Measurements from ENCODE around the gene ARHGAP12. TPM values are rescaled to one million over a fixed set of nuclear protein-coding genes. Genes with fewer than 3 reads are reported as not detected.

The ARHGAP12 gene
- total and polyA plus RNA-seq, 2 donors from 2014 or later = 15.0 to 30.9 TPM

- H3K27ac ChIP-seq (ENCODE audit: low read depth in 2 of 2, low read length in 2 of 2) = no peak overlapping the region
- H3K9ac ChIP-seq (ENCODE audit: low read length in 3 of 3) = no peak overlapping the region
- DNase-seq (no peak), FAIRE-seq (no peak)
- intact Hi-C loops (cut with DNase I) = no loop called here
- no peaks in the 10 kb centered on the region for H3K4me1 ChIP-seq (ENCODE audit: control insufficient read depth in 2 of 3, insufficient read depth in 2 of 3, low read depth in 1 of 3, low read length in 3 of 3)
- H3K36me3 ChIP-seq (ENCODE audit: control insufficient read depth in 2 of 3, insufficient read depth in 3 of 3, low read length in 3 of 3) = peaks cover 0 to 6% (median 0%) of the 10 kb centered on the region in 3 donors
- no peak for TF ChIP-seq CTCF (IDR thresholded peaks at IDR 0.05; ENCODE audit: borderline replicate concordance, extremely low read depth, insufficient read depth)
- H3K27me3 ChIP-seq (ENCODE audit: control insufficient read depth, insufficient read depth, low read length) = no peaks in the 10 kb centered on the region
- H3K4me3 ChIP-seq (ENCODE audit: low read length in 3 of 3) = no peak overlapping the region
- H3K9me3 ChIP-seq (ENCODE audit: control insufficient read depth in 2 of 3, insufficient read depth in 1 of 3, low read length in 3 of 3) = no peaks in the 10 kb centered on the region
Observed at GRCh38 chr10:31822616-31823318, 105.9 kb downstream of the ARHGAP12 start.

- H3K9ac ChIP-seq (ENCODE audit: low read length in 3 of 3) = no peak overlapping the region
- no peak for TF ChIP-seq CTCF (IDR thresholded peaks at IDR 0.05; ENCODE audit: borderline replicate concordance, extremely low read depth, insufficient read depth)
- no peaks in the 10 kb centered on the region for H3K4me1 ChIP-seq (ENCODE audit: control insufficient read depth in 2 of 3, insufficient read depth in 2 of 3, low read depth in 1 of 3, low read length in 3 of 3)
- FAIRE-seq = no peak
- no peaks in the 10 kb centered on the region for H3K27me3 ChIP-seq (ENCODE audit: control insufficient read depth, insufficient read depth, low read length)
- intact Hi-C loops (cut with DNase I) = no loop called here
- no peak overlapping the region for H3K4me3 ChIP-seq (ENCODE audit: low read length in 3 of 3)
- peaks cover 0 to 6% (median 0%) of the 10 kb centered on the region in 3 donors for H3K36me3 ChIP-seq (ENCODE audit: control insufficient read depth in 2 of 3, insufficient read depth in 3 of 3, low read length in 3 of 3)
- H3K27ac ChIP-seq (ENCODE audit: low read depth in 2 of 2, low read length in 2 of 2) = no peak overlapping the region
- no peak for DNase-seq
- H3K9me3 ChIP-seq (ENCODE audit: control insufficient read depth in 2 of 3, insufficient read depth in 1 of 3, low read length in 3 of 3) = no peaks in the 10 kb centered on the region
Observed at GRCh38 chr10:31822150-31822549, 106.5 kb downstream of the ARHGAP12 start.

- H3K4me1 ChIP-seq (ENCODE audit: control insufficient read depth in 2 of 3, insufficient read depth in 2 of 3, low read depth in 1 of 3, low read length in 3 of 3) = no peaks in the 10 kb centered on the region
- H3K4me3 ChIP-seq (ENCODE audit: low read length in 3 of 3) = no peak overlapping the region
- TF ChIP-seq CTCF (IDR thresholded peaks at IDR 0.05; ENCODE audit: borderline replicate concordance, extremely low read depth, insufficient read depth) = no peak
- H3K9me3 ChIP-seq (ENCODE audit: control insufficient read depth in 2 of 3, insufficient read depth in 1 of 3, low read length in 3 of 3) = no peaks in the 10 kb centered on the region
- DNase-seq (no peak), FAIRE-seq (no peak)
- H3K9ac ChIP-seq (ENCODE audit: low read length in 3 of 3) = no peak overlapping the region
- no peak overlapping the region for H3K27ac ChIP-seq (ENCODE audit: low read depth in 2 of 2, low read length in 2 of 2)
- H3K36me3 ChIP-seq (ENCODE audit: control insufficient read depth in 2 of 3, insufficient read depth in 3 of 3, low read length in 3 of 3) = peaks cover 0 to 6% (median 0%) of the 10 kb centered on the region in 3 donors
- no peaks in the 10 kb centered on the region for H3K27me3 ChIP-seq (ENCODE audit: control insufficient read depth, insufficient read depth, low read length)
- intact Hi-C loops (cut with DNase I) = no loop called here
Observed at GRCh38 chr10:31820778-31821369, 107.8 kb downstream of the ARHGAP12 start.

All from kidney (tissue), 14 donors.